Measurements from ENCODE around the gene OR1M1. TPM values are rescaled to one million over a fixed set of nuclear protein-coding genes. Genes with fewer than 3 reads are reported as not detected.
"Not testable (repeated sequence)": the region's sequence is repeated elsewhere in the genome, so short reads cannot be mapped to it uniquely, and the experiment has no call there.

Gene OR1M1
- polyA plus RNA-seq, 3 donors: 0.07 to 0.21 (median 0.09) TPM

GRCh38 chr19:9070066-9070465, 16.8 kb upstream of the OR1M1 start:
- DNase-seq (ENCODE audit: extremely low read depth in 1 of 11, low read depth in 9 of 11, low spot score in 4 of 11): no peak

- DNase-seq (ENCODE audit: extremely low read depth in 1 of 11, low read depth in 9 of 11, low spot score in 4 of 11): not testable (repeated sequence)
Measured at GRCh38 chr19:9071720-9072119, 15.1 kb upstream of the OR1M1 start.

- no peak for DNase-seq (ENCODE audit: extremely low read depth in 1 of 11, low read depth in 9 of 11, low spot score in 4 of 11)
Measured at GRCh38 chr19:9073806-9074205, 13.1 kb upstream of the OR1M1 start.

- DNase-seq (ENCODE audit: extremely low read depth in 1 of 11, low read depth in 9 of 11, low spot score in 4 of 11): peak in 9 of 11 donors; percentile 47 to 79 (median 62)
Measured at GRCh38 chr19:9075064-9075949, 11.6 kb upstream of the OR1M1 start.

- DNase-seq (ENCODE audit: extremely low read depth in 1 of 11, low read depth in 9 of 11, low spot score in 4 of 11): no peak
Measured at GRCh38 chr19:9076901-9077300, 10.0 kb upstream of the OR1M1 start.

- no peak for DNase-seq (ENCODE audit: extremely low read depth in 1 of 11, low read depth in 9 of 11, low spot score in 4 of 11)
Measured at GRCh38 chr19:9078651-9079050, 8.2 kb upstream of the OR1M1 start.

GRCh38 chr19:9107375-9107774, 20.5 kb downstream of the OR1M1 start, which contains the start of gene OR7G2:
Gene OR7G2 (minus strand): TSS chr19:9107475. CDS start chr19:9103243, 4,232 bp downstream.
- no peak for DNase-seq (ENCODE audit: extremely low read depth in 1 of 11, low read depth in 9 of 11, low spot score in 4 of 11)

GRCh38 chr19:9109959-9110358, 23.1 kb downstream of the OR1M1 start:
- DNase-seq (ENCODE audit: extremely low read depth in 1 of 11, low read depth in 9 of 11, low spot score in 4 of 11): no peak

- no peak for DNase-seq (ENCODE audit: extremely low read depth in 1 of 11, low read depth in 9 of 11, low spot score in 4 of 11)
Measured at GRCh38 chr19:9115307-9115813, 28.5 kb downstream of the OR1M1 start, which contains the start of gene OR7G1. Gene OR7G1 (minus strand): TSS chr19:9115763. CDS start chr19:9115763, 0 bp downstream.

GRCh38 chr19:9116547-9116946, 29.7 kb downstream of the OR1M1 start:
- DNase-seq (ENCODE audit: extremely low read depth in 1 of 11, low read depth in 9 of 11, low spot score in 4 of 11): no peak

GRCh38 chr19:9126900-9127405, 40.1 kb downstream of the OR1M1 start, which contains the start of gene OR7G3:
Gene OR7G3 (minus strand): TSS chr19:9126950. CDS start chr19:9126950, 0 bp downstream.
- DNase-seq (ENCODE audit: extremely low read depth in 1 of 11, low read depth in 9 of 11, low spot score in 4 of 11): no peak

GRCh38 chr19:9128171-9128570, 41.3 kb downstream of the OR1M1 start:
- DNase-seq (ENCODE audit: extremely low read depth in 1 of 11, low read depth in 9 of 11, low spot score in 4 of 11): no peak

GRCh38 chr19:9130965-9131364, 44.1 kb downstream of the OR1M1 start:
- no peak for DNase-seq (ENCODE audit: extremely low read depth in 1 of 11, low read depth in 9 of 11, low spot score in 4 of 11)

- DNase-seq (ENCODE audit: extremely low read depth in 1 of 11, low read depth in 9 of 11, low spot score in 4 of 11): no peak
Measured at GRCh38 chr19:9132422-9132821, 45.6 kb downstream of the OR1M1 start.

GRCh38 chr19:9139609-9140158, 52.8 kb downstream of the OR1M1 start:
- DNase-seq (ENCODE audit: extremely low read depth in 1 of 11, low read depth in 9 of 11, low spot score in 4 of 11): peak in 3 of 11 donors; percentile 2 to 9 (median 7)

- peak; percentile 85 to 97 (median 92) for DNase-seq (ENCODE audit: extremely low read depth in 1 of 11, low read depth in 9 of 11, low spot score in 4 of 11)
Measured at GRCh38 chr19:9140159-9140874, 53.5 kb downstream of the OR1M1 start, which contains the start of gene ZNF317. Gene ZNF317 (plus strand): TSS chr19:9140397. CDS start chr19:9156017, 15,620 bp downstream.

- DNase-seq (ENCODE audit: extremely low read depth in 1 of 11, low read depth in 9 of 11, low spot score in 4 of 11): no peak
Measured at GRCh38 chr19:9144920-9145319, 58.1 kb downstream of the OR1M1 start.
